ENCODE data around the gene MEI1. TPM values are rescaled to one million over a fixed set of nuclear protein-coding genes. Genes with fewer than 3 reads are reported as not detected.

MEI1 gene
- total RNA-seq, 4 donors from 2014 or later = 0.07 to 0.81 (median 0.50) TPM; not detected in 1

GRCh38 chr22:41777749-41778425 is 78.6 kb downstream of the MEI1 start:
- TF ChIP-seq EP300 (IDR thresholded peaks at IDR 0.05) = no peak
- TF ChIP-seq POLR2A (IDR thresholded peaks at IDR 0.05) = no peak
- no peak for TF ChIP-seq CTCF (IDR thresholded peaks at IDR 0.05)
- TF ChIP-seq POLR2AphosphoS5 (IDR thresholded peaks at IDR 0.05) = no peak
- WGBS, 2 donors (ENCODE audit: low coverage in 1 of 2) = 85% methylated on average over 2 of the region's 2 CpGs; no CpG with 5 or more reads in 1 of the 2 donors
- ATAC-seq = no peak
- Histone ChIP-seq H3K27me3 (no peaks in the 10 kb centered on the region), H3K27ac (no peak overlapping the region), H3K4me1 (no peaks in the 10 kb centered on the region), H3K4me3 (no peak overlapping the region), H3K9me3 (no peaks in the 10 kb centered on the region), H3K36me3 (no peaks in the 10 kb centered on the region)

GRCh38 chr22:41779929-41780505 is 80.7 kb downstream of the MEI1 start:
- WGBS, 2 donors (ENCODE audit: low coverage in 1 of 2) = 50 to 85% methylated on average over 2 of the region's 3 CpGs
- Histone ChIP-seq H3K27ac (no peak overlapping the region), H3K9me3 (no peaks in the 10 kb centered on the region), H3K36me3 (no peaks in the 10 kb centered on the region), H3K27me3 (no peaks in the 10 kb centered on the region), H3K4me1 (no peaks in the 10 kb centered on the region), H3K4me3 (no peak overlapping the region)
- no peak for ATAC-seq
- TF ChIP-seq CTCF (IDR thresholded peaks at IDR 0.05) (no peak), POLR2A (IDR thresholded peaks at IDR 0.05) (no peak), EP300 (IDR thresholded peaks at IDR 0.05) (no peak), POLR2AphosphoS5 (IDR thresholded peaks at IDR 0.05) (no peak)

- Histone ChIP-seq H3K9me3 (no peaks in the 10 kb centered on the region), H3K4me1 (no peaks in the 10 kb centered on the region), H3K27me3 (no peaks in the 10 kb centered on the region), H3K27ac (peak overlapping the region in 1 of 4 donors; percentile 25), H3K4me3 (no peak overlapping the region), H3K36me3 (no peaks in the 10 kb centered on the region)
- no peak for TF ChIP-seq CTCF (IDR thresholded peaks at IDR 0.05)
- TF ChIP-seq POLR2A (IDR thresholded peaks at IDR 0.05) = peak in 1 of 2 donors; percentile 23
- peak; percentile 68 for ATAC-seq
- 53 to 77% methylated on average over 3 to 4 of the region's 11 CpGs for WGBS, 2 donors (ENCODE audit: low coverage in 1 of 2)
Observed at GRCh38 chr22:41780746-41781505, 81.6 kb downstream of the MEI1 start.

GRCh38 chr22:41781507-41781906 is 82.2 kb downstream of the MEI1 start:
- TF ChIP-seq CTCF (IDR thresholded peaks at IDR 0.05) (no peak), POLR2A (IDR thresholded peaks at IDR 0.05) (no peak)
- 60% methylated on average over 1 of the region's 1 CpG; no CpG with 5 or more reads in 1 of the 2 donors for WGBS, 2 donors (ENCODE audit: low coverage in 1 of 2)
- no peaks in the 10 kb centered on the region for H3K4me1 ChIP-seq
- H3K9me3 ChIP-seq = no peaks in the 10 kb centered on the region
- H3K27me3 ChIP-seq = no peaks in the 10 kb centered on the region
- peak overlapping the region in 1 of 4 donors; percentile 25 for H3K27ac ChIP-seq
- H3K36me3 ChIP-seq = no peaks in the 10 kb centered on the region
- ATAC-seq = peak; percentile 7
- H3K4me3 ChIP-seq = no peak overlapping the region
